GM03348 (cell line): ENCODE data around the gene MXI1.

Source experiments
- DNase-seq: peaks from one replicate; pipeline ENCODE4 v3.0.0; 2012; ENCODE audit warnings: low spot score

MXI1 gene

GRCh38 chr10:110215286-110216170 lies 8.1 kb downstream of the MXI1 start:
- DNase-seq = no peak

DNA sequence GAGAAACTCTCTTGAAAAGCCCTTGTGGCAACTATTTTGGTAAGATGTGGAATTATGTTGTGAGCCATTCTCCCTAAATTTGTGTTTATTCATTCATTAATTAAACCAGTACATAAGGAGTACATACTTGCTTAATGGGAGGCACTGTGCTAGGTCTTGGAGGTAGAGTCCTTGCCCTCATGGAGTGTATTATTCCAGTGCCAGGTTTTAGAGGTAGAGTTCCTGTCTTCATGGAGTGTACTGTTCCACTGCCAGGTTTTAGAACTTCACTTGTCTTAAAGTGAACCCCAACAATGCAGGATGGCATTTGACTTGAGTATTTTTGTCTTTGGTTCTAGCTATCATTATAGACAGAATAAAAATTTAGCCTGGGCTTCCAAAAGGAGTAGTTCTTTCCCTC lies 8.8 kb downstream of the MXI1 start:
- DNase-seq = no peak

DNA sequence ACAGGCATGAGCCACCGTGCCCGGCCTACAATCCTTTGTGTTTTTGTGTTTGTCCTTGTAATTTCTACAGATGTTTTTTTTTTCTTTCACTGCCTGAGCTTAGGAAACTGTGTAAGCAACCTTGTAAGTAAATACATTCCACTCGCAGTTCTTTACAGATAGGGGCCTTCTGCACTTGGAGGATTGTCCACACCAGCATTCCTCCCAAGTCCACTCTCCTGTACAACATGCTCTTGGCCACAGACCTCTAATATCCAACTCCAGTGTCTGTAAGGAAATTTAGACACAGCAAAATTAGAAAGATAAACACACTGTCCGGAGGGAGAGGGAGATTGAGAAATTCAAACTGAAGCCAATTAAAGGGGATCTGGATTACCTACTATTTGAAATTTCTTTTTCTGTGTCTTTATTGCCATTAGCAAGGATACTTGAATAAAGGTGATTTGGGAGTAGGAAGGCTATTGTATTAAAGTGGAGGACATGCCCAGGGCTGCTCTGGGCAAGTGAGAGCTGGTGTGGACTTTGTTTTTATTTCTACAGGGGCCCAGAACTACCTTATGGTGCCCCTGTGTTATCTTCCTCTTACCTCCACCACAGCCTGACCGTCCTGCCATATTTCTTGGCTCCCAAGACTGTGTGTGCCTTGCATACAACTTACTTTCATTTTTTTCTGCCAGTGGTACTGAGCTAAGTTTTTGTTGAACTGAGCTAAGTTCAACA lies 9.7 kb downstream of the MXI1 start:
- no peak for DNase-seq

DNA sequence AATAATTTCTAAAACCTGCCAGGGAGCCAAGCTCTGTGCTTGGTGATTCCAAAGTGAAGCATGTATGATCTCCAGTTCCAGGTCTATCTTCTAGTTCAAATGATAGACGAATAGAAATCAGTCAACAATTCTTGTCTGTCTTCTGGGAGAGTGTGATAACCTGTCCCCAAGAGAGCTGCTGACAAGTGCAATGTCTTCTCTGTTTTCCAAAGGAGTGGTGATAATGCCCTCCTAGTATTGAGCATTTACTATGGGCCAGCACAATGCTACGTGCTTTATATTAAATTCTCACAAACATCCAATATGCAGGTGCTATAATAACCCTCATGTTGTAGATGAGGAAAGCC lies 10.2 kb downstream of the MXI1 start:
- no peak for DNase-seq

- DNase-seq = no peak
These were observed 11.2 kb downstream of the MXI1 start for GRCh38 chr10:110218632-110219031.

GRCh38 chr10:110219884-110220283 lies 12.5 kb downstream of the MXI1 start:
- DNase-seq = no peak

DNA sequence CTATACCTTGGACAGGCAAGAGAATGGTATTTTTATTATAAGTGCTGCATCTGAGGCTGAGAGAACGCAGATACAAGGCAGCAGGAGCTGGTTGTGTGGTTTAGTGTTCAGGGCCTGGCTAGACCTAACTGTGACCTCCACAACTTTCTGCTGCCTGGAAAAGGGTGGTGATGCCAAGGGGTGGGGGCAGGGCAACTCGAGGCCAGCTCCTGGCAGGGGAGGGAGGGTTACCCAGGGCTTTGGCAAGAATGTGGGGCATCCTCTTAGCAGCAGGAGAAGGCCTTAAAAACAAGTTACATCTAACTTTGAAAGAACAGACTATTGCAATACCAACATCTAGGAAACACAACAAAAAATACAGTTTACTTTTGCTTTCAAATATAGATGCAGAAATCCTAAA lies 13.0 kb downstream of the MXI1 start:
- no peak for DNase-seq

- no peak for DNase-seq
These were observed 13.8 kb downstream of the MXI1 start for GRCh38 chr10:110221044-110221720.

- peak; percentile 75 for DNase-seq
These were observed 14.4 kb downstream of the MXI1 start for GRCh38 chr10:110221721-110222261.

DNA sequence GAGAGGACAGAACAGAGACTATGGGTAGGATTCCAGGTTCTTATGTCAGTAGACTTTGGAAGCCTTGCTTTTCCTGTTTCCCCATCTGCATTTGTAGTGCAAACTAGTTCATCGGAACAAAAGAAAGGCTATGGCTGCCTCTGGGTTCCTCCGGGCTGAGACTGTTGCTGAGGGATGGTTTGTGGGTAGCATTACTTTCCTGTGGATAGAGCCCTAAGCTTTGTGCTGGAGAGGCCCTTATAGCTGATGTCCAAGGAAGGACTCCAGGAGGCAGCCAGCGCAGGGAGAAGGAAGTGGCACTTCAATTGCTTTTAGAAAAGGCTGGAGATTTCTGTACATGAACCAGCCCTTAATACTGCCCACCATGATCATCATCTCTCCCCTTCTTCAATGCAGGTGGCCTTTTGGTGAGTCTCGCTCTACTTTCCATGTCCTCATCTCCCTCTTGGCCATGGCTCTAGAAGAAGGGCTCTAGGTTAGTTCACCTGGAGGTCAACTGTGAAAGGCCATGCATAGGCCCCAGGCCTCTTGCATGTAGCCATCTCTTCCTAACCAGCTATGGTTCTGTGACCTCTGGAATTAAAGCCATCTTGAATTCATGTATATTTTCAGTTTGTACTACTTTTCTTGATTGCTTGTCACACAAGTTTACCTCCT lies 15.4 kb downstream of the MXI1 start:
- DNase-seq = no peak

DNA sequence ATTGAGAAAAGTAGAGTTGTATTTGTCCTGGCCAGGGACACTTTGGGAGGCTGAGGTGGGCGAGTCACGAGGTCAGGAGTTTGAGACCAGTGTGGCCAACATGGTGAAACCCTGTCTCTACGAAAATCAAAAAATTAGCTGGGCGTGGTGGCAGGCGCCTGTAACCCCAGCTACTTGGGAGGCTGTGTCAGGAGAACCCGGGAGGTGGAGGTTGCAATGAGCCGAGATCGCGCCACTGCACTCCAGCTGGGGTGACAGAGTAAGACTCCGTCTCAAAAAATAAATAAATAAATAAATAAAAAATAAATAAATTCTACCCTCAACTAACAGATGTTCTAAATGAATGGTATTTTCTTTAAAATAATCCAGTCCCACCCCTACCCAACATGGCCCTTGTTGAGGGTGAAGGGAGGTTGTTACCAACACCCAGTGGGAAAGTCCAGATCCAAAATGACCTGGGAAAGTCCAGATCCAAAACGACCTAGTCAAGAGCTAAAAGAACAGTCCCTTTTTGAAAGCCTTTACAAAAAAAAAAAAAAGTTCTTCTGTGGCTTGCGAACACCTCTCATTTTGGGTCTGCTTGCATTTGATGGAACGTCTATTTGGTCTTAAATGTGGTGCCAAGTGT lies 16.0 kb downstream of the MXI1 start:
- no peak for DNase-seq

DNA sequence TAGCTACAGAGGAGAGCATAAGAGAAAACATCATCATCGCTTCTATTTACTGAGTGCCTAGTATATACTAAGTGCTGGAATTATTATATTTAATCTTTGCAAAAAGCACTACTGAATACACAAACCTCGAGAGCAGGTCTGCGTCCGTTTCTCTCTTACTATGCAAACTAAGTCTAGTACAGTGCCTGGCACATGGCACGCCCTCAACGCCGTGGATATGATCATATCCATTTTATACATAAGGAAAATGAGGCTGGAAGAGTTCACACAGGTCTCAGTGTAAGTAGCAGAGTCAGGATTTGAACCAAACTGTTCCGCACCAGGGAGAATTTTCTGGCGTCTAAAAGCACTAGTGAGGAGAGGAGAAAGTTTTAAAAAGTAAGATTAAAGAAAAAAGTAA lies 17.6 kb downstream of the MXI1 start:
- no peak for DNase-seq

GRCh38 chr10:110225441-110225755 lies 18.0 kb downstream of the MXI1 start:
- DNase-seq = no peak

- DNase-seq = peak; percentile 95
These were observed 18.5 kb downstream of the MXI1 start for GRCh38 chr10:110225756-110226542.

- DNase-seq = peak; percentile 95
These were observed 19.1 kb downstream of the MXI1 start for GRCh38 chr10:110226543-110226925.

GRCh38 chr10:110226926-110227641 lies 19.7 kb downstream of the MXI1 start:
- peak; percentile 93 for DNase-seq

- no peak for DNase-seq
These were observed 20.7 kb downstream of the MXI1 start for GRCh38 chr10:110228066-110228465.

- DNase-seq = no peak
These were observed 21.8 kb downstream of the MXI1 start for GRCh38 chr10:110229155-110229554.

- DNase-seq = no peak
These were observed 26.4 kb downstream of the MXI1 start for GRCh38 chr10:110233846-110234245.

DNA sequence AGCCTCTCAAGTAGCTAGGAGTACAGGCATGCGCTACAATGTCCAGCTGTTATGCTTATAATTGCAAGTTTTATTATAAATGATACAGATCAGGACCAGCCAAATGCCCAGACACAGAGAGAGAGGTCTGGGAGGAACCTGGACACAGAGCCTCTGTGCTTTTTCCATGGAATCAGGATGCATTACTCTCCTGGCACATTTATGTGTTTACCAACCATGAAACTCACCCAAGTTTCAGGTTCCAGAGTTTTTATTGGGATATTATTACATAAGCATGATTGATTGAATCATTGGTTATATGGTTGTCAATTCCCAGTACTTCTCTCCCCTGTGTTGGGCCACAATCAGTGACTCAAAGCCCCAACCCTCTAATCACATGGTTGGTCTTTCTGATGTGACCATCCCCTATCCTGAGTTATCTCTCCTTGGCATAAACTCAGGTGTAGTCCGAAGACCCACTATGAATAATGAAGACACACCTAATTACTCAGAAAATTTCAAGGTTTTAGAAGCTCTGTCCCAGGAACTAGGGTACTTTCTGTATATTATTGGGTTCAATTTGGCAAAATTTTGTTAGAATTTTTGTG lies 30.6 kb downstream of the MXI1 start:
- DNase-seq = no peak
